ENCODE measurements around the gene BTLA.
"Not testable (repeated sequence)": the region's sequence is repeated elsewhere in the genome, so short reads cannot be mapped to it uniquely, and the experiment has no call there.

Gene BTLA

DNA sequence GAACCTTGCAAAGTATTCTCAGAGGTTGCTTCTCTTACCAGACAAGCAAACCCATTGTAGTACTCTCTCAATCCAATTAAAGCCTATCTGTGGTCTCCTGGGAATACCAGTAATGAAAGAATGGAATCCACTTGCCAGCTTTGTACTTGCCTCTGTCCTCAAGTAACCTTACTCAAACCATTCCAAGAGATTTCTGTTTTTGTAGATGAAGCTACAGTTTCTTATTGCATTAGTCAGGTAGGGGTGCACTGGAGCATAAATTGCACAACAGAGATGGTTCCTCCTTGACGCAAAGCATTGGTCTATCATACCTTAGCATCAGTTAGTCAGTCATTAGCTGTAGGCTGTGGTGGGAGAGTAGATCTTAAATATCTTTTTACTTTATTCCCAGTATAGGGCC is 52.9 kb downstream of the BTLA start:
- DNase-seq (ENCODE audit: low read depth) = no peak

DNA sequence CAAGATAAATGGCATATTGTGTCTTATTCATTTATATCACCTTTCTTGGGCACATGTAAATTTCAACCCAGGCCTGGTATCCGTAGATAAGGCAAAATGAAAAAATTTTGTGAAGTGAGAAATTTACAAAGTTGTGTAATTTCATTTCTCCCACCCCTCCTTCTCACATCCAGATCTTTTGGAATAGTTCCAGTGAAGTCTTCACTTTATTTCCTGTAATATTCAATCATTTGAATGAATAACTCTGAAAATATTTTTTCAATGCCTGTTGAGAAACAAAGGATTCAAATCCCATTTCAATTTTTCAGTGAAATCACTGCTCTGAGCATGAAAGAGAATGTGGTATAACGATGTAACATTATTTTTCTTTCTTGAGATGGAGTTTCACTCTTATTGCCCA is 53.4 kb downstream of the BTLA start:
- no peak for DNase-seq (ENCODE audit: low read depth)

DNA sequence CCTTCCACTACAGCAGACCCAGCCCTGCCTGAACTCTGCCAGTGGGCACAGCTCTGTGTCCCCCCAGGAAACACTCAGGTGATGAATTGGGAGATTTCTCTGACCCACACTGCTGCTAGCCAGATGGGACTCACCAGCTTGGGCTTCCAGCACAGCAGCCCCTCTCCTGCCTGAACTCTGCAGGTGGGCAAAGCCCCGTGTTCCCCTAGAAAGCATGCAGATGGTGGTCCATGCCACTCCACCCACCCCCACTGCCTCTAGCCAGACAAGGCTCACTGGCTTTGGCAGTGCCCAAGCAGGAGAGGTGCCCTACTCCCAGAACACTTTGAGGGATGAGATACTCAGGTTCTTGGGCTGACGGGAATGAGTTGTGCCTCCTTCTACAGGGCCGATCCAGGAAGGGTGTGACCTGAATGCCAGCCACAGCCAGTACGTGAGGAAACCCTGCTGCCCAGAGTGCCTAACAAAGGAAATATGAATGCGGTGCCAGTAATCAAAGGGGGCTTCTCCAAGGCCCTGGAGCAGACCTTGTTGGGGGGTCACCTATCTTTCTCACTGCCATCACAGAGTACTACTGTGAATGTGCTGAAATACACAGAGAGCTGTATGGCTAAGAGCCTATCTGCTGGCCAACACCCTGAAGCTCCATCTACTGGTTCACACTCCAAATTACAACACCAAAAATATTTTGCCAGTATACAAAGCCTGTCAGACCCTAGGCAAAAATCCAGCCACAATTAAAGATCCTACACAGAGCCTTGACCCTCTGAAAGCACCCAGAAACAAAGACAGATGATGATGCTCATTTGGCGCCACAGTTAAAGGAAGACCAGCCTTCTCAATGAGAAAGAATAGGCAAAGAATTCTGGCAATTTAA is 61.9 kb downstream of the BTLA start:
- DNase-seq (ENCODE audit: low read depth) = no peak

DNA sequence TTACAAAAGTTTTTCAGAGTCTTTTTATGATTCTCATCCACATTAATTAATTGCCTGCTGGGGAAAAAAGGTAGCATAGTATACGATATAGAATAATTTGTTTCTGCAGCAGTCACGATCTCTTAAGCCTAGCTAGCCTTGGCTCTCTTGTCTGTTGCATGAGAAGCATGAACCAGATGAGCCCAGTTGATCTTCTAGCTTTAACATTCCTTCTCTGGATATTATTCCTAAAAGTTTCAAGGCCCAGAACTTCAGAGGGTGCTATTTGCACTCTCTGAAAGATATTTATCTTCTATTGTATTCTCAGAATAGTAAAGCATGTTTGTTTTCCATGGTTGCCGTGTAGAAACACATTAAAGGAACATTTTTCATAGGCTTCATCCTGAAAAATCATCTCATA is 69.3 kb downstream of the BTLA start:
- DNase-seq (ENCODE audit: low read depth) = no peak

DNA sequence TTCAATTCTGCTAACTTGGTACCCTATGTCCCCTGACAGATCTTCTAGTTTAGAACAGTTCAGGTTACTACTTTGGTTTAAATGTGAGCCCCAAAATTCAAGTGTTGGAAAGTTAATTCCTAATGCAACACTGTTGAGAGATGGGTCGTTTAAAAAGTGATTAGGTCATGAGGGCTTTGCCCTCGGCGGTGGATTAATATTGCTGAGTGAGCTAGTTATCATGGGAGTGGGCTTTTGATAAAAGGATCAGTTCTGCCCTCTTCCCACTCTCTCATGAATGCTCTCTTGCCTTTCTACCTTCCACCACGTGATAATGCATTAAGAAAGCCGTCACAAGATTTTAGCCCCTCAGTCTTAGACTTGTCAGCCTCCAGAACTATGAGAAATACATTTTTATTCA is 72.1 kb downstream of the BTLA start:
- no peak for DNase-seq (ENCODE audit: low read depth)

DNA sequence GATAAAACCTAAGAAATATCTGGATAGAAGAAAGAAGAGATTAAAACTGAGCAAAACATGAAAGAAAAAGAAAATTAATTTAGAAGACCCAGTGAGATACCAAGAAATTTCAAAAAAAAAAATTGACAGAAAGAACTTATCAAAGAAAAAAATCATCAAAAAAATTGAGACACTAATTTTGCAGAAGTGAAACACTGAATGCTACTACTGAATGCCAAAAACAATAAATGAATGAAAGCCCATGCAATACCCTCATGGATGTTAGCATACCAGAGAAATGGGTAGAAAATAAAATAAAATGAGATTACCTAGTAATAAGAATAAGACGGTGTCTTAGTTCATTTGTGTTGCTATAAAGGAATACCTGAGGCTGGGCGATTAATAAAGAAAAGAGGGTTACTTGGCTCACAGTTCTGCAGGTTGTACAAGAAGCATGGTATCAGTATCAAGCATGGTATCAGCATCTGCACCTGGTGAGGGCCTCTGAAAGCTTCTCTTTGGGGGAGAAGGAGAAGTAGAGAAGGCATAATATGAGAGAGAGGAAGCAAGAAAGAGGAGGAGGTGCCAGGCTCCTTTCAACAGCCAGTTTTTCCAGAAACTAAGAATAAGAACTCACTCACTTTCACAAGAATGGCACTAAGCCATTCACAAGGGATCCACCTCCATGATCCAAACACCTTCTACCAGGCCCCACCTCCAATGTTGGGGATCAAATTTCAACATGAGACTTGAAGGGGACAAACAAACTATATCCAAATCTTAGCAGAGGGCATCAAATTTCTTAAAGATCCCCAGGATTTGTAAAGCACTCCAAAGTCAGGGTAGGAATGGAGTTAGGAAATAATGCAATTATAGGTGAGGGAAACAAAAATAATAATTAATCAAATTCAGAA is 73.2 kb downstream of the BTLA start:
- DNase-seq (ENCODE audit: low read depth) = no peak

DNA sequence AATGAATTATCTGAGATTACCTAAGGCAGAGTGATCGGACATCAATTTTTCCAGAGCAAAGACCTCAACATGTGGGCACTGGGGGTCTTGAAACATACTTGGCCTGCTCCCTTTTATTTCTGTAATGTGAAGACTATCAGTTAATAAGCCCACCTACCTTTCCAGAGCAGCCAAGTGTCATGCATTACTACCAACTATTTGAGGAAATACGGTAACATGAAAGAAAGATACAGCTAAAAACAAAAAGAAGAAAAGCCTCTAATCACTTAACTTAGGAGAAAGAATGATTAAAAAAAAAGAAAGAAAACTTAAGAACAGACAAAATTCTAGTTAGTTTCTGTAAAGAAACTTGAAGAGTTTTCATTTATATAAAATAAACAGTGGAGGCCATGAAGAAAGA is 73.9 kb downstream of the BTLA start:
- DNase-seq (ENCODE audit: low read depth) = no peak

DNA sequence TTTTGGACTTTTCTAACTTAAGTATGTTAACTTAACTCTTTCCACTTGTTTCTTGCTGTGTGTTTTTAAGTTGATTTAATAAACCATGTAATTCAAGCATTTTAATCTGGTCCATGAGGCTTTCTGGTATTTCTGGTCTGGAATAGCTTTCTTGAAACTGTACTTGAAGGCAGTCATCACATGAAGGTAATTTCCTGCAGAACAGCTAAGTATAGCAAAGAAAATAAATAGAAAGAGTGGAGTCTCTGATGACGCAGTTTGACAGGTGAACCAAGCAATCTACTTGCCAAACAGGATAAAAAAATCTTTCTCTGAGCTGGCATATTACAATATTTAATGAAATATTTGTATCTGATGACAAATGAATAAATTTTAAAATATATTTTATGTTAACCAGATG is 74.9 kb downstream of the BTLA start:
- DNase-seq (ENCODE audit: low read depth) = no peak

DNA sequence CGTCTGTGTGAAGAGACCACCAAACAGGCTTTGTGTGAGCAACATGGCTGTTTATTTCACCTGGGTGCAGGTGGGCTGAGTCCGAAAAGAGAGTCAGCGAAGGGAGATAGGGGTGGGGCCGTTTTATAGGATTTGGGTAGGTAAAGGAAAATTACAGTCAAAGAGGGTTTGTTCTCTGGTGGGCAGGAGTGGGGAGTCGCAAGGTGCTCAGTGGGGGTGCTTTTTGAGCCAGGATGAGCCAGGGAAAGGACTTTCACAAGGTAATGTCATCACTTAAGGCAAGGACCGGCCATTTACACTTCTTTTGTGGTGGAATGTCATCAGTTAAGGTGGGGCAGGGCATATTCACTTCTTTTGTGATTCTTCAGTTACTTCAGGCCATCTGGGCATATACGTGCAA is 76.4 kb downstream of the BTLA start:
- DNase-seq (ENCODE audit: low read depth) = not testable (repeated sequence)

DNA sequence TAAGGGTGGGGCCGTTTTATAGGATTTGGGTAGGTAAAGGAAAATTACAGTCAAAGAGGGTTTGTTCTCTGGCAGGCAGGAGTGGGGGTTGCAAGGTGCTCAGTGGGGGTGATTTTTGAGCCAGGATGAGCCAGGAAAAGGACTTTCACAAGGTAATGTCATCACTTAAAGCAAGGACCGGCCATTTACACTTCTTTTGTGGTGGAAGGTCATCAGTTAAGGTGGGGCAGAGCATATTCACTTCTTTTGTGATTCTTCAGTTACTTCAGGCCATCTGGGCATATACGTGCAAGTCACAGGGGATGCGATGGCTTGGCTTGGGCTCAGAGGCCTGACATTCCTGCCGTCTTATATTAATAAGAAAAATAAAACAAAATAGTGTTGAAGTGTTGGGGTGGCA is 80.7 kb downstream of the BTLA start:
- DNase-seq (ENCODE audit: low read depth) = not testable (repeated sequence)

DNA sequence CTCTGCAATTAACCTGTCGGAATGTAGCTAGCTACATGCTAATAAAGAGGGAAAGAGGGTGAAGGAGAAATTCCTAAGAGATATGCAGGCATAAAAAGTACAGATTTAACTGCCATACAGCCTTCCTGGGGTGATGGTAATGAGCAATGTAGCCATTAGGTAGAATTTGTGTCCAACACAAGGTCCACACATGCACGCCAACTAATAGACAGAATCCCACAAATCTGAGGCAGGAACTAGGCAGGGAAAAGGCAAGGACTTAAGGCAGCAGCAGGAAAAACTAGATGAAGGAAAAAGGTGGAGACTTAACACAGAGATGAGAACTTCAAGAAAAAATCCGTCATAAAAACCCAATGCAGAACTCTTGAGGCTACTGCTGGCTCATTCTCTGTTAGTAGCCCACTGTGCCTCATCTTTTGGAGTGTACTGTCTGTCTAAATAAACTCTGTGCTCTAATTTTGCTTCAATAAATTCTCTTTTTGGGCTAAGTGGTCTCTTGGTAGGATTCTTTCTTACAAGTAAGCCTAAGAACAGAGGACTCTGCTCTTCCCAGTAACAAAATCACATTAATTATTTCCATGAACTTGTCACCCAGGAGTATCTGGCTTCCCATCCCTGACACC is 81.5 kb downstream of the BTLA start:
- DNase-seq (ENCODE audit: low read depth) = no peak

DNA sequence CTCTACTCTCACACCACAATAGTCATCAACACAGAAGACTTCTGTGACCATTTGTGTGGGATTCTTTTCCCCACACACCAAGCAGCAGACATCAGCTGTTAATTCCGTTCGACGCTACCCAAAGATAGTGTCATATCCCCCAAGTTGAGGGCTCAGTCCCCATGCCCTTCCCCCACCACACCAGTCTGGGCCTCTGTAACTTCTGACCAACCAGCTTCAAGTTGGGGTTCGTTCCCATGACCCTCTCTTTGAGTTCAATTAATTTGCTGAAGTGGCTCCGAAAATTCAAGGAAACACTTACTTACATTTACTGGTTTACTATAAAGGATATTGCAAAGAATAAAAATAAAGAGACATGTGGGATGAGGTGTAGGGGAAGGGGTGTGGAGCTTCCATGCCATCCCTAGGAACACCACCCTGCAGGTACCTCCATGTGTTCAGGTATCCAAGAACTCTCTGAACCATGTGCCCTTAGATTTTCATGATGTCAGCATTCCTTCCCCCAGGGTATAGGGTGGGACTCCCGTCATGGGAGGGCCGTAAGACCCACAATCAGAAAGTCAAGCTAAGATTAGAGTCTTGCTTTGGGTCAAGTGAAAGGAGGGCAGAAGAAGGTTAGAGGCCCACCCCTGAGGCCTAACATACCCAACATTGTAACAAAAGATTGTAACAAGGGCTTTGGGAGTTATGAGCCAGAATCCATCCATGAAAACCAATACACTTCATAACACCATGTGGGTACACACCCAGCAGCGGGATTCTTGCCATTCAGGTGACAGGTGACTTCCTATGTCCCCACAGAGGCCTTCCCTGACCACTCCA is 82.7 kb downstream of the BTLA start:
- DNase-seq (ENCODE audit: low read depth) = no peak

DNA sequence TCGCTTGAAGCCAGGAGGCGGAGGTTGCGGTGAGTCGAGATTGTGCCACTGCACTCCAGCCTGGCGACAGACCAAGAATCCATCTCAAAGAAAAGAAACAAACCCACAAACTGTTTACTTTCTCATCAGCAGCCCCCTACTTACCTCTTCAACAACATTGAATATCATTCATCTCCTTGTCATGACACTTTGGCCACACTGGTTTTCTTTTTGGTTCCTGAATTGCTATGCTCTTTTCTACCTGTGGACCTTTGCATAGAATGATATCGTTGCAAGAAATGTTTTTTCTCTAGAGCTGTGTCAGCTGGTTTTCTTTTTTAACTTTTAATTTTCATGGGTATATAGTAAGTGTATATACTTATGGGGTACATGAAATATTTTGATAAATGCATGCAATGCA is 83.9 kb downstream of the BTLA start:
- DNase-seq (ENCODE audit: low read depth) = no peak
